K562 (cell line): ENCODE data around the gene WSCD2. TPM values are rescaled to one million over a fixed set of nuclear protein-coding genes. Genes with fewer than 3 reads are reported as not detected.

ENCODE experiments used
- AFF1 ChIP-seq, 2 experiments: fragments of 450-650 bp; IDR thresholded peaks; 2 replicates each; pipeline ENCODE4 v1.6.1; 2018; ENCODE audit warnings: mild to moderate bottlenecking in 2 of 2, low read depth in 1 of 2; ENCODE audit not compliant: partially characterized antibody in 2 of 2
- BCOR ChIP-seq: fragments of 450-650 bp; IDR thresholded peaks from 2 replicates; pipeline ENCODE4 v1.6.1; 2016
- CAMTA2 ChIP-seq: fragments of 250-450 bp; sonication (Bioruptor Pico); conservative IDR thresholded peaks from 2 replicates; pipeline ENCODE4 v1.5.1; 2022
- CBX1 ChIP-seq: sonication (generic); IDR thresholded peaks from 2 replicates; pipeline ENCODE4 v1.6.1; 2016; ENCODE audit warnings: antibody characterized with exemption, low read depth, mild to moderate bottlenecking
- CBX3 ChIP-seq, 2 experiments: IDR thresholded peaks; 1 replicate in 1 of 2; 2 replicates in 1 of 2; pipeline ENCODE4 v1.6.1; 2012; ENCODE audit warnings: inconsistent platforms in 2 of 2, low read length in 2 of 2, borderline replicate concordance in 1 of 2, control low read depth in 1 of 2
- CREM ChIP-seq: IDR thresholded peaks from 2 replicates; pipeline ENCODE4 v1.6.1; 2014; ENCODE audit warnings: antibody characterized with exemption, low read depth
- HCFC1 ChIP-seq: IDR thresholded peaks from 2 replicates; pipeline ENCODE4 v1.6.1; 2012; ENCODE audit warnings: low read depth, low read length, improper control_type of control experiment
- HEY1 ChIP-seq: fragments of 250-450 bp; sonication (Bioruptor Pico); IDR thresholded peaks from 2 replicates; pipeline ENCODE4 v1.5.0; 2020; ENCODE audit warnings: mild to moderate bottlenecking, moderate library complexity, borderline replicate concordance
- KLF10 ChIP-seq: fragments of 250-450 bp; sonication (Bioruptor Pico); IDR thresholded peaks from 2 replicates; pipeline ENCODE4 v1.6.1; 2021; ENCODE audit warnings: matching md5 sums
- MAX ChIP-seq: sonication (generic); formaldehyde crosslinking; IDR thresholded peaks from 2 replicates; pipeline ENCODE4 v1.9.0; 2022; ENCODE audit warnings: mild to moderate bottlenecking, missing genetic modification reagents
- NFIC ChIP-seq: fragments of 450-650 bp; IDR thresholded peaks from 2 replicates; pipeline ENCODE4 v1.6.1; 2017; ENCODE audit warnings: mild to moderate bottlenecking, inconsistent platforms
- PTRF ChIP-seq: fragments of 450-650 bp; IDR thresholded peaks from 2 replicates; pipeline ENCODE4 v1.6.1; 2016; ENCODE audit warnings: mild to moderate bottlenecking, missing genetic modification characterization, missing compliant biosample characterization
- TEAD2 ChIP-seq: fragments of 450-650 bp; IDR thresholded peaks from 2 replicates; pipeline ENCODE4 v1.6.1; 2016; ENCODE audit warnings: missing genetic modification characterization, control low read depth, missing compliant biosample characterization
- THAP12 ChIP-seq: fragments of 250-450 bp; sonication (Bioruptor Pico); IDR thresholded peaks from 2 replicates; pipeline ENCODE4 v1.9.0; 2021; ENCODE audit warnings: mild to moderate bottlenecking, inconsistent platforms
- ZKSCAN8 ChIP-seq: fragments of 200-800 bp; sonication (Bioruptor generic); IDR thresholded peaks from 2 replicates; pipeline ENCODE4 v1.6.1; 2016; ENCODE audit warnings: missing genetic modification characterization, missing compliant biosample characterization
- ZNF41 ChIP-seq: fragments of 250-450 bp; sonication (Bioruptor Pico); conservative IDR thresholded peaks from 2 replicates; pipeline ENCODE4 v1.4.0; 2020; ENCODE audit warnings: mild to moderate bottlenecking
- polyA plus RNA-seq, 8 experiments: library from polyadenylated mRNA; depleted of rRNA in 4 of 8; stranded (reverse) in 5 of 8; unstranded in 3 of 8; fragments of >200 nt; fragmentation: Nextera tagmentation in 2 of 8; fragmentation: Illumina TruSeq in 1 of 8; extraction: Ambion mirVana in 2 of 8; extraction: Trizol in 1 of 8; gene quantifications; 2 replicates each; pipeline versions ENCODE4 v1.2.1 to v1.2.3, GENCODE V29; 2011 to 2014; ENCODE audit warnings: inconsistent platforms in 1 of 8, missing spikeins in 1 of 8
- total RNA-seq, 7 experiments: library from RNA; depleted of rRNA in 6 of 7; stranded (reverse); fragments of >200 nt in 6 of 7; fragmentation: Illumina TruSeq in 2 of 7; extraction: Trizol in 2 of 7; gene quantifications; 2 replicates each; pipeline versions ENCODE4 v1.2.1 to v1.2.3, GENCODE V29; 2011 to 2021; ENCODE audit warnings: low replicate concordance in 1 of 7

Gene WSCD2
- total and polyA plus RNA-seq, 9 of the 15 experiments (the other 6 are each of a cell fraction or from before 2014, with no cell fraction given): 0.72 to 14.1 (median 4.0) TPM

GRCh38 chr12:108117163-108117849 lies 11.8 kb upstream of the WSCD2 start (continued):
- TF ChIP-seq PTRF: peak; percentile 71; the same call in 1 of the 2 replicates
- TF ChIP-seq CBX3 (IDR thresholded peaks at IDR 0.05; ENCODE audit: borderline replicate concordance in 1 of 2, low read length in 2 of 2): 0 out of 3 replicates have a peak, but pooled peaks of 1 of the 2 experiments have one; percentile 22
- TF ChIP-seq AFF1 (IDR thresholded peaks at IDR 0.05; ENCODE audit: low read depth in 1 of 2, partially characterized antibody in 2 of 2): peak in 1 of 2 experiments; percentile 79
- peak; percentile 30 for TF ChIP-seq NFIC
- TF ChIP-seq THAP12 (CRISPR knock-in tag): no peak
- 0 out of 2 replicates have a peak, but pooled peaks have one; percentile 44 for TF ChIP-seq CBX1
- TF ChIP-seq MAX (CRISPR knock-in tag): no peak
- 0 out of 2 replicates have a peak, but pooled peaks have one; percentile 33 for TF ChIP-seq CREM
- TF ChIP-seq HCFC1: no peak
- no peak for TF ChIP-seq KLF10 (CRISPR knock-in tag)
- peak; percentile 90 for TF ChIP-seq ZKSCAN8 (CRISPR knock-in tag)
- peak; percentile 78; the same call in 1 of the 2 replicates for TF ChIP-seq CAMTA2 (CRISPR knock-in tag)
- TF ChIP-seq ZNF41: peak; percentile 54; the same call in 1 of the 2 replicates
- TF ChIP-seq TEAD2: peak; percentile 56; the same call in 1 of the 2 replicates
- no peak for TF ChIP-seq BCOR
- 0 out of 2 replicates have a peak, but pooled peaks have one; percentile 57 for TF ChIP-seq HEY1 (CRISPR knock-in tag)
- TF ChIP-seq, all 486 proteins: peak for 136
